GM19238 (cell line): ENCODE data around the gene HLA-E.
"Not testable (repeated sequence)": the region's sequence is repeated elsewhere in the genome, so short reads cannot be mapped to it uniquely, and the experiment has no call there.

ENCODE experiments used
- DNase-seq: peaks from one replicate; pipeline ENCODE4 v3.0.0; 2011; ENCODE audit warnings: low spot score; ENCODE audit not compliant: insufficient read length

HLA-E gene

DNA sequence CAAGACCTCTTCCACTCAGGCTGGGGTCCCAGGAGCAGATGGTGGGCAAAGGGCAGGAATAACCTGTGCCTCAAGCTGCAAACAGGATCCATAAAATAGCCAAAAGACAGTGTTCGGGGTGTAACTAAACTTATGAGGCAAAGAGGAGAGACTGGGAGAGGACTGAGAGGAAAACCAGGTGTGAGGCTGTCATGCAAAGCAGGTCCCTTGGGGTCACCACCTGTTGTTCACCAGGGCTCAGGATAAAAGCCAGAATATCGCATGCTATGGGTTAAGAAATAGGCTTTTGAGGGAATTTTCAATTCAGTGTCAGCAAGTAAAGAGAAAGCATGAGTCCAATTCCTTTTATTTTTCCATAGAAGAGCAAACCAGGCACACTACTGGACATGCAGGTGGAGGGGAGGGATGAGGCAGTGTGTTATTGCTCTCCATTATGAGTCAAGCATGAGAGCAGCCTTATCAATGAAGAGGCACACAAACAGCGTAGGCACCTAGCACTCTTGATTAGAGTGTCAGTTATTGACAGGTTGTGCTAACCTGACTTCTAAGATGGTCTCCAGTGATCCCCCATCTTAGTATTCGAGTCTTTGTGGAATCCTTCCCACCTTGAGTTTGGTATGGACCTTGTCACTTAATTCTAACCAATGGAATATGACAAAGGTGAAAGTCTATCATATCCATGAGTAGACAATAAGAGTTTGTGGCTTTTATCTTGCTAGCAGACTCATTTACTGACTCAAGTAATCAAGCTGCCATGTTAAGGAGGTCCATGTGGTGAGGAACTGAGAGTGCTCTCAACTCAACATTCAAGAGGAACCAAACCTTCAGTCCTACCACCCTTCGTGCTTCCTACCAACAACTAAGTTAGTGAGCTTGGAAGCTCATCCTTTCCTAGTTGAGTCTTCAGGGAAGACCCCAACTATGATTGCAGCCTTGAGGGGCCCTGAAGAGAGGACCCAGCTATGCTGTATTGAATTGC, 18.8 kb downstream of the HLA-E start:
- no peak for DNase-seq

DNA sequence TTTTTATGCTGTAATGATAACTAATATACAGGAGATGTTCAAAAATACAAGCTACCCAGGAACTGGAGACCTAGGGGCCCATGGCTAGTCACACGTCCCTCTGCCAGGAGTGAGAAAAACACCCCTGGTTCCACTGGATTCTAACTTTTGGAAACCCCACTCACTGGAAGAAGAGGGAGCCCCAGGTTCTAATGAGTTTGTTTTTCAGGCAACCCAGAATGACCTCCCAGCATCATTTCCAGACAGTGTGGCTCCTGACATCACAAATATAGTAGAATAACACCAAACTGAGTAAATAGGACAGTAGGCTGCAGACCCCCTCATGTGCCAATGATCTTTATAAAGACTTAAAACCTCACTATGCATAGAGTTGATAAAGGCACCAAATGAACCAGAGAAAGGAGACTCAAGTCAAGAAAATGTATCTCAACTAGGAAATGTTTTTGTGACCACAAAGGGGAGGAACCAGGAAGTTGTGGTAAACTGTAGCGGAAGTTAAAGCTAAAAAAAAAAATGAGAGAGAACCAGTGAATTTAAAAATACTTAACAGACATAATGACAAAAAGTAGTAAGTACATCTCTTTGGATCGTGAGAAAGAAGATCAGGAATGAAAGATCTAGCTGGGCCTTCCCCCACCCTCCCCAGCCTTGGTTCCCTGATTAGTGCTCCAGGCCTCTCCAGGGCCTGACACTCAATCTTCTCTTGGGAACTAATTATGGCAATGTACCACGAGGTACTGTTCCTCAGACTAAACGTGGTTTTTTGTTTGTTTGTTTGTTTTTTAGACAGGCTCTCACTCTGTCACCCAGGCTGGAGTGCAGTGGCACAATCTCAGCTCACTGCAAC, 19.8 kb downstream of the HLA-E start:
- no peak for DNase-seq

DNA sequence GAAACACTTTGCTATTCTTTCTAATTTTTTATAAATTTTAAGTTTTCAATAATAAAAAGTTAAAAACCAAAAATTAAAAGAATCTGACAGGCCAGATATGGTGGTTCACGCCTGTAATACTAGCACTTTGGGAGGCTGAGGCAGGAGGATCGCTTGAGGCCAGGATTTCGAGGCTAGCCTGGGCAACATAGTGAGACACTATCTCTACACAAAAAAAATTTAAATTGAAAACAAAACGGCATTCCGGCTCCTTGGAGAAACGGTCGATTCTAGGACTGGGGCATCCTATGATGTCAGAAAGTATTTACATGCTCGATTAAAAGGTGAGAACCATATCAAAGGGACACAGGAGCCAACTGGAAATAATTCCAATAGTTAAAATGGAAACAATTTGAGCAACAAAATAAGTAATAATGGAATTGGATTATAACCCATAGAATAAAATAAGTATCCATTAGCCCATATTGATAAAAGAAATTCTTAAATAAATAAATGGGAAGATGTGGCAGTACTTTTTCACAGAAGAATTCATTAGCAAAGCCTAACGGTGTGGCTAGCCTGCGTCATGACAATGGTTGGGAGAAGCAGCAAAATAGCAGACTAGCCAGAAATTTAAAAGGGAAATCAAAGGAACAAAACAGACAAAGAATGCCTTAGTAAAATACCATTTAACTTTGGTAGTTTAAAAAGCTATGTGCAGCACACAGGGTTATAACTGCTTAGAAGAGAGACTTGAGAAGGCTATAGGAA, 21.3 kb downstream of the HLA-E start:
- DNase-seq = no peak

DNA sequence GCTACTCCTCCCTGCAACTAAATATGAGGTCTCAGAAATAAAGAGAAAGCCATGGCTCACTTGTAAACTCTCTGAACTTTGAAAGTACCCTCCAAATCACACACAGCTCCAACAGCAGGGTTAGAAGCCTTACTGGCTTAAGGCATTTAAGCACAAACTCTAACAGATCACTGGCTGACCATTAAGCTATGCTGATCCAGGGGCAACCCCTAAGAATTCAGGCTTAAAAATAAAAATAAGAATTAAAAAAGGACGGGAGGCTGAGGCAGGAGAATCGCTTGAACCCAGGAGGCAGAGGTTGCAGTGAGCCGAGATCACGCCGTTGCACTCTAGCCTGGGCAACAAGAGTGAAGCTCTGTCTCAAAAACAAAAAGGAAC, 21.8 kb downstream of the HLA-E start:
- DNase-seq = no peak

DNA sequence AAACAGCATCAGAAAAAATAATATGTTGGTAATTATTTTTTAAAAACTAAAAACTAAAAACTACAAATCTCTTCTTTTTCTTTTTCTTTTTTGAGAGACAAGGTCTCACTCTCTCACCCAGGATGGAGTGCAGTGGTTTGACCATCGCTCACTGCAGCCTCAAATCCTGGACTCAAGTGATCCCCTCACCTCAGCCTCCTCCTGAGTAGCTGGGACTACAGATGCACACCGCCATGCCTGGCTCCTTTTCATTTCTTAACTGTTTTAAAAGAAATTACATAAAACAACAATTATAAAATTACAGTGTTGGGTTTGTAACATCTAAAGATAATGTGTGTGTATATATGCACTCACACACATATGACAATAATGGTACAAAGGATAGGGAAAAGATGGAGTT, 24.1 kb downstream of the HLA-E start:
- no peak for DNase-seq

DNA sequence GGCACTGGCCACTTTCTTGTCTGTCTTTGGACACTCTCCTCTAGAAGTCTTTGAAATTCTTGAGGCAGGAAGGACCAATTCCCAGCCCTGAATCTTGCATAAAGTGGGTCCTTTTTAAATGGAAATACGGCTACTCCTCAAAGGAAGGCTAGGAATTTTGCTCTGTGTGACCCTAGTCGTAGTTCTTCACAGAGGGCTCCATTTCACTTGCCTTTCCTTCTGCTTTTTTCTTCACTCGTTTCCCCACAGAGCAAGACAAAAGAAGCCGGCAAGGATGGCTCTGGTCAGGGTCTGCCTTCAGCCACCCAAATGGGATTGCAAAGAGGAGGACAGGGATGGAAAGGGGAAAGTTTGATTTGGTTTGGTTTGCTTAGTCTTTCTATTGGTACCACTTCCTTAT, 25.8 kb downstream of the HLA-E start:
- no peak for DNase-seq

DNA sequence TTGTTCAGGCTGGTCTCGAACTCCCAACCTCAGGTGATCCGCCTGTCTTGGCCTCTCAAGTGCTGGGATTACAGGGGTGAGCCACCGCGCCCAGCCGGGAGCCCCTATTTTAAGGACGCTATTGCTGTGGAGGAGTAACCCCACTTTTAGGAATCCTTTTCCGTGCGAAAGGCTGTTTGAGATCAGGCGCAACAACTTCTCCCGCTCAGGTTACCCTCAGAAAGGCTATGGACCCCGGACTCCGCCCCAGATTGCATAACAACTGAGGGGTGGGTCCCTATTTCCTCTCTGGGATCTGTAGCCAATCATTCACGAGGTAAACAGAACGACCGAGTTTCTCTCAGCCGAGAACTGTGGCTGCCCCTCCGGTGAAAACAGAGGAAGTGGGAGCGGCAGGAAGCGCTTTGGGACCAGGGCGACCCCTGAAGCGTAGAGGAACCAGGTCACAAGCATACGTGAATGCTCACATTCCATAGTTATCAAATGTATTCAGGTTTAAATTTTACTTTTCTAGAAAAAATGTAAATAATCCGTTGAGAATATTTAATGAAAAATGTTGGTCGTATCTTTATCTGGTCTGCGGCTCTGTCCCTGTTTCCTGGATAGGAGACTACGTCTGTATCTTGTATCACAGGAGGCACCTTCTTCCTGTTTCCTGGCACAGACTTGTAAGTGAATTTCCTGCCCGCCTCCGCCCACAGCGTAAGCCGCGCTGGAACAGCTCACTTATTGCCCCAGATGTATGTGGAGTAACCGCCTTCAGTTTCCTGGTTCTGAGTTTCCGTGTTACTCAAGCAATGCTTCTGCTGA, 26.8 kb downstream of the HLA-E start:
- peak; percentile 62 for DNase-seq

DNA sequence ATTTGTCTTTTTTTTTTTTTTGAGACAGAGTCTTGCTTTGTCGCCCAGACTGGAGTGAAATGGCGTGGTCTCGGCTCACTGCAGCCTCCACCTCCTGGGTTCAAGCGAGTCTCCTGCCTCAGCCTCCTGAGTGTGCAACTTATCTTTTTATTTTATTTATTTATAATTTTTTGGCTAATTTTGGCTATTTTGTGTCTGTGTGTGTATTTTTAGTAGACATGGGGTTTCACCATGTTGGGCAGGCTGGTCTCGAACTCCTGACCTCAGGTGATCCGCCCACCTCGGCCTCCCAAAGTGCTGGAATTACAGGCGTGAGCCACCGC, 27.4 kb downstream of the HLA-E start:
- not testable (repeated sequence) for DNase-seq

DNA sequence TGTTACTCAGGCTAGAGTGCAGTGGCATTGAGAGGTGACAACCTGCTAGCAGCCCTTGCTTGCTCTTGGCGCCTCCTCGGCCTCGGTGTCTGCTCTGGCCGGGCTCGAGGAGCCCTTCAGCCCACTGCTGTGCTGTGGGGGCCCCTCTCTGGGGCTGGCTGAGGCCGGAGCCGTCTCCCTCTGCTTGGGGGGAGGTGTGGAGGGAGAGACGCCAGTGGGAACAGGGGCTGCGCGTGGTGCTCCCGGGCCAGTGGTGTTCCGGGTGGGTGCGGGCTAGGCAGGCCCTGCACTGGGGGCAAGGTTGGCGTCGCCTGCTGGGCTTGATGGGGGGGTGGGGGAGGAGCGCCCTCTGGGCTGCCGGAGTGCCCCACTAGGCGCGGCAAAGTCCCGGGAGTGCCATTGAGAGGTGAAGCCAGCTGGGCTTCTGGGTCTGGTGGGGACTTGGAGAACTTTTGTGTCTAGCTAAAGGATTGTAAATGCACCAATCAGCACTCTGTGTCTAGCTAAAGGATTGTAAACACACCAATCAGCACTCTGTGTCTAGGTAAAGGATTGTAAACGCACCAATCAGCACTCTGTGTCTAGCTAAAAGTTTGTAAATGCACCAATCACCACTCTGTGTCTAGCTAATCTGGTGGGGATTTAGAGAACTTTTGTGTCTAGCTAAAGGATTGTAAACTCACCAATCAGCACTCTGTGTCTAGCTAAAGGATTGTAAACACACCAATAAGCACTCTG, 28.6 kb downstream of the HLA-E start:
- not testable (repeated sequence) for DNase-seq

DNA sequence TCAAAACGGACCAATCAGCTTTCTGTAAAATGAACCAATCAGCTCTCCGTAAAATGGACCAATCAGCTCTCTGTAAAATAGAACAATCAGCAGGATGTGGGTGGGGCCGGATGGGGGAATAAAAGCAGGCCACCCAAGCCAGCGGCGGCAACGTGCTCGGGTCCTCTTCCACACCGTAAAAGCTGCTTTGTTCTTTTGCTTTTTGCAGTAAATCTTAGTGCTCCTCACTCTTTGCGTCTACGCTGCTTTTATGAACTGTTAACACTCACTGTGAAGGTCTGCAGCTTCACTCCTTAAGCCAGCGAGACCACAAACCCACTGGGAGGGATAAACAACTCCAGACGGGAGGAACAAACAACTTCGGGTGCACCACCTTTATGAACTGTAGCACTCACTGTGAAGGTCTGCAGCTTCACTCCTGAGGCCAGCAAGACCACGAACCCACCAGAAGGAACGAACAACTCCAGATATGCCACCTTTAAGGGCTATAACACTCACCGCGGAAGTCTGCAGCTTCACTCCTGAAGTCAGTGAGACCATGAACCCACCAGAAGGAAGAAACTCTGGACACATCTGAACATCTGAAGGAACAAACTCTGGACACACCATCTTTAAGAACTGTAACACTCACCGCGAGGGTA, 29.3 kb downstream of the HLA-E start:
- DNase-seq = not testable (repeated sequence)

DNA sequence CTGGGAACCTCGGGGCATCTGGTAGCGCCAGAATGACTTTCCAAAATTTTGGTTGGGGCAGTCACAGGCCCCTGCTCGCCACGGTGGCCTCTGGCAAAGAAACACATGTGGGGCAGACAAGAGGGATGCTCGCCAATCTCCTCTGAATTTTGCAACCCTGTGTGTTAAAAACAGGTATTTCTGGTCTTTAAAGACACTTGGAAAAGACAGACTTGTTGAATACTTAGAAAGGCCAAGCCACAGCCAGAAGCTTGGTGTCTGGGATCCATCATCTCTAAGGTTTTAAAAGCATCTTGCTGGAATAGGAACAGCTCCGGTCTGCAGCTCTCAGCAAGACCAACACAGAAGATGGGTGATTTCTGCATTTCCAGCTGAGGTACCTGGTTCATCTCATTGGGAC, 31.2 kb downstream of the HLA-E start:
- DNase-seq = no peak

DNA sequence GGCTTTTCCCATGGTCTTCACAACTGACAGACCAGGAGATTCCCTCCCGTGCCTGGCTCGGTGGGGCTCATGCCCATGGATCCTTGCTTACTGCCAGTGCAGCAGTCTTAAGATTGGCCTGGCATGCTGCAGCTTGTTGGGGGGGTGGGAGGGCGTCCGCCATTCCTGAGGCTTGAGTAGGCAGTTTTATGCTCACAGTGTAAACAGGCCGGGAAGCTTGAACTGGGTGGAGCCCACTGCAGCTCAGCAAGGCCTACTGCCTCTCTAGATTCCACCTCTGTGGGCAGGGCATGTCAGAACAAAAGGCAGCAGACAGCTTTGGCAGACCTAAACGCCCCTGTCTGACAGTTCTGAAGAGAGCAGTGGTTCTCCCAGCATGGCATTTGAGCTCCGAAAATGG, 31.8 kb downstream of the HLA-E start:
- not testable (repeated sequence) for DNase-seq

DNA sequence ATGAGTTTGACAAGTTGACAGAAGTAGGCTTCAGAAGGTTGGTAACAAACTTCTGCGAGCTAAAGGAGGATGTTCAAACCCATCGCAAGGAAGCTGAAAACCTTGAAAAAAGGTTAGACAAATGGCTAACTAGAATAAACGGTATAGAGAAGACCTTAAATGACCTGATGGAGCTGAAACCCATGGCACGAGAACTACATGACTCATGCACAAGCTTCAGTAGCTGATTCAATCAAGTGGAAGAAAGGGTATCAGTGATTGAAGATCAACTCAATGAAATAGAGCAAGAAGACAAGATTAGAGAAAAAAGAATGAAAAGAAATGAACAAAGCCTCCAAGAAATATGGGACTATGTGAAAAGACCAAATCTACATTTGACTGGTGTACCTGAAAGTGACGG, 32.6 kb downstream of the HLA-E start:
- DNase-seq = not testable (repeated sequence)

DNA sequence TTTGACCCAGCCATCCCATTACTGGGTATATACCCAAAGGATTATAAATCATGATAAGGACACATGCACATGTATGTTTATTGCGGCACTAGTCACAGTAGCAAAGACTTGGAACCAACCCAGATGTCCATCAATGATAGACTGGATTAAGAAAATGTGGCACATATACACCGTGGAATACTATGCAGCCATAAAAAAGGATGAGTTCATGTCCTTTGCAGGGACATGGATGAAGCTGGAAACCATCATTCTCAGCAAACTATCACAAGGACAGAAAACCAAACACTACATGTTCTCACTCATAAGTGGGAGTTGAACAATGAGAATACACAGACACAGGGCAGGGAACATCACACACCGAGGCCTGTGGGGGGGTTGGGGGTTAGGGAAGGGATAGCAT, 37.1 kb downstream of the HLA-E start:
- not testable (repeated sequence) for DNase-seq

DNA sequence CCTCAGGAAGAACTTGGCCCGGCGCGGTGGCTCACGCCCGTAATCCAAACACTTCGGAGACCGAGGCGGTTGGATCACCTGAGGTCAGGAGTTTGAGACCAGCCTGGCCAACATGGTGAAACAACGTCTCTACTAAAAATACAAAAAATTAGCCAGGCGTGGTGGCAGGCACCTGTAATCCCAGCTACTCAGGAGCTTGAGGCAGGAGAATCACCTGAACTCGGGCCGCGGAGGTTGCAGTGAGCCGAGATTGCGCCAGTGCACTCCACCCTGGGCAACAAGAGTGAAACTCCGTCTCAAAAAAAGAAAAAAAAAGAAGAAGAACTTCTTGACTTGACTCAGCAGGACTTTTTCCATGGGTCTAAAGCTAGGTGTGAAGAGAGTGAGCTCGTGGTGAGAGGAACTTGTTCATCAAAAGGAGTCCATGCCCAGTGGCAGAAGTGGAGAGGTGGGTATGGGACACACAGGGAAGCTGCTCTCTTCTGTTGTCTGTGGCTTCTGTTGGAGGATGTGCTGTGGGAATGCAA, 40.1 kb downstream of the HLA-E start:
- not testable (repeated sequence) for DNase-seq

DNA sequence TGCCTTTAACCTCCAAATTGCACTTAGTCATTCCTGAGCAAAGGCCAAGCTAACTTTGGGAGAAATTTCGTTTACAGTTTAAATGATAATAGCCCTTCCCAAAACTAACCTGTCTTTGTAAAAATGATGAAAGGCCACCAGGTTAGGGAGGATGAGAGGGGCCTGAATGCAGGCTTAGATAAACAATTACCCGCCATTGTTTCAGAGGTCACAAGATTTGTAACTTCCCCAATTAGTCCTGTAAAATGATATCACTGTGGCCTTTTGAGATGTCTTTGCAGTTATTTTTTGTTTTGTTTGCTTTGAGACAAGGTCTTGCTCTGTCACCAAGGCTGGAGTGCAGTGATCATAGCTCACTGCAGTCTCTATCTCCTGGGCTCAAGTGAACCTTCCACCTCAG, 40.7 kb downstream of the HLA-E start:
- DNase-seq = no peak

DNA sequence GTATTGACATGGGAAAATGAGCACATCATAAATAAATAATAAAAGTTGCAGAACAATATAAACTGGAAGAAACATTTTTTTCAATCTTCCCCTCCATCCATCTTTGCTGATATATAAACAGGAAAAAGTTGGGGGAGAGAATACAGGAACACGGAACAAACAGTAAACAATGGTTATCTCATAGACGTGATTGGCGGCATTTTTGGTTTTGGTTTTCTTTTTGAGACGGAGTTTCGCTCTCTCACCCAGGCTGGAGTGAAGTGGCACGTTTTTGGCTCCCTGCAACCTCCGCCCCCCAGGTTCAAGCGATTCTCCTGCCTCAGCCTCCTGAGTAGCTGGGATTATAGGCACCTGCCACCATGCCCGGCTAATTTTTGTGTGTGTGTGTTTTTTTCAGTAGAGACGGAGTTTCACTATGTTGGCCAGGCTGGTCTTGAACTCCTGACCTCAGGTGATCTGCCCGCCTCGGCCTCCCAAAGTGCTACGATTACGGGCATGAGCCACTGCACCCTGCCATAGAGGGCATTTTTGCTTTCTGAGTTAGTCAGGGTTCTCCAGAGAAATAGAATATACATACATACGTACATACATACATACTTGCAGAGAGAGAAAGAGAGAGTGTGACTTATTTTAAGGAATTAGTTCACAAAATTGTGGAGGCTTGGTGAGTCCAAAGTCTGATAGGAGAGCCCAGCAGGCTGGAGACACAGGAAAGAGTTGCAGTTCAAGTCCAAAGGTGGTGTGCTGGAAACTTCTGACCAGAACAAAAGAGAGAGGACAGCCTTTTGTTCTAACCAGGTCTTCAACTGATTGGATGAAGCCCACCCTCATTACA, 44.4 kb downstream of the HLA-E start:
- no peak for DNase-seq

DNA sequence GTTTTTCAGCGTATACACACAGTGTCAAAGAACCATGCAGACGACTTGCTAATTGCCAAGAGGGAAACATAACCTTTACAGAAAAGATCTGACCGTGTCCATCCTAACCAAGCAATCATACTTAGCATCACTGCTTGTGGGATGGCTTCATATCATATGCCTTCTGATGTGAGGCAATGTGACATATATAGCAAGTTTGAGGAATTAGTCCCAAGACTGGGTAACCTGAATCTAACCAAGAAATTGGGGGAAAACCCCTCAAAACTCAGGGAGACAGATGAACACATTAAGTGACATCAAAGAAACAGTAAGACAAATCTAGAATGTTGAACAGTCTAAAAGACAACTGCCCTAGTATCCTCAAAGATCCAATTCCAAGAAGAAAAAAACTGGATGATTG, 48.6 kb downstream of the HLA-E start:
- DNase-seq = no peak
